Cardiac muscle cell (in vitro differentiated cells and primary cell): ENCODE measurements around the gene TMA7. TPM values are rescaled to one million over a fixed set of nuclear protein-coding genes. Genes with fewer than 3 reads are reported as not detected.

ENCODE experiments used
- DNase-seq, 2 donors: peaks; one replicate each; pipeline versions ENCODE4 v3.0.0 to v3.0.0-alpha.2; 2010 to 2017; ENCODE audit warnings: low read depth in 1 of 2, low spot score in 1 of 2
- H3K27ac ChIP-seq: fragments of 200-600 bp; sonication (generic); 2 replicates; pipeline ENCODE4 v1.5.1; 2016
- H3K27me3 ChIP-seq: fragments of 200-600 bp; sonication (generic); 2 replicates; pipeline ENCODE4 v1.6.0; 2016; ENCODE audit warnings: control low read depth
- H3K36me3 ChIP-seq: fragments of 200-600 bp; sonication (generic); 2 replicates; pipeline ENCODE4 v1.5.1; 2016; ENCODE audit warnings: control low read depth
- H3K4me1 ChIP-seq: fragments of 200-600 bp; sonication (generic); 2 replicates; pipeline ENCODE4 v1.8.1; 2017; ENCODE audit warnings: low read depth, mild to moderate bottlenecking, mixed run types
- H3K4me3 ChIP-seq: fragments of 200-600 bp; sonication (generic); 2 replicates; pipeline ENCODE4 v1.5.1; 2016; ENCODE audit warnings: mild to moderate bottlenecking
- H3K9me3 ChIP-seq: fragments of 200-600 bp; sonication (generic); 2 replicates; pipeline ENCODE4 v1.5.1; 2017; ENCODE audit warnings: low read depth, mild to moderate bottlenecking, control low read depth
- polyA plus RNA-seq: library from polyadenylated mRNA; unstranded; fragments of >200 nt; fragmentation: Nextera tagmentation; extraction: Ambion mirVana; gene quantifications from 2 replicates; pipeline ENCODE4 v1.2.1, GENCODE V29; 2016
- total RNA-seq: library from RNA; depleted of rRNA; stranded (reverse); fragments of >200 nt; gene quantifications from 2 replicates; pipeline ENCODE4 v1.2.3, GENCODE V29; 2016
- TF ChIP-seq, protein P1 (sequence below): IDR thresholded peaks from 2 replicates; pipeline ENCODE4 v1.5.1; 2012; ENCODE audit warnings: low read depth, mild to moderate bottlenecking, low read length

Gene TMA7
- total and polyA plus RNA-seq, 2 experiments from 2014 or later, result 172 to 609 TPM

DNA sequence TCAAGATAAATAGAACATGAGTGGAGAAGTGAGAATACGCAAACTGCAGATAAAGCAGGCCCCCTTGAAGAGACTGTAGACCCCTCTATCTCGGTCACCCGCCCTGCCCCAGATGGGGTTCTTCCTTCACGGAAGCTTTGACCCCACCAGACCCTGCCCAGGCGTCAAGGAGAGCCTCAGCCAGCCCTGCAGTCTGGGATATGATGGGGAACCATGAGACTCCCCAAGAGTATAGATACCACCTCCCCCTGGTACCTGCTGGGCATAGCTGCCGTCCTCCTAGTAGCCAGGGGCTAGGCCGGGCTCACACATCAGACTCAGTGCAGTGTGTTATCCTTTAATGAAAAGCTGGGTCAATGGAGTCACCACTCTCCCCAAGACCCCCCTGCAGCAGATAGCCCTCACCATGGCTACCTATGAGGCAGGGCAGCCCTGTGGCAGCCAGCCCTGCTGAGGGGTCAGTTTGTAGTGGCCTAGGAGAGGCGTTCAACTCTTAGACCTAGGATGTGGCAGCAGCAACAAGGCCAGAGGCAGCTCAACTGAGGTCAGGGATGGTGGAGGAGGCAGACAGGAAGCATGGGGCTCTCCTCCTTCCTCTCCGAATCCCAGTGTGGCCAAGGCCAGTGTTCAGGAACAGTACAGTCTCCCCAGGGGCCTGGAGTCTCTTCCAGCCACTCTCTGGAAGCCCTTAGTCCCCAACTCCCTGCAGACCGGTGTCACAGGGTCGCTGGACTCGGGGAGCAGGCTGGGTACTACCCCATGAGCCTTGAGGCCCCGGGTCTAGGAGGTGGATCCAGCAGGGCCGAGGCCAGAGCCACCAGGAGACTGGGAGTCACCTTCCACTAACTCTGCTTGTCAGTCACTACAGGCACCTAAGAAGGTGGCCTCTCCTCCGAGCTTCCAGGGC, 36.3 kb upstream of the TMA7 start:
- TF ChIP-seq, protein P1, sequence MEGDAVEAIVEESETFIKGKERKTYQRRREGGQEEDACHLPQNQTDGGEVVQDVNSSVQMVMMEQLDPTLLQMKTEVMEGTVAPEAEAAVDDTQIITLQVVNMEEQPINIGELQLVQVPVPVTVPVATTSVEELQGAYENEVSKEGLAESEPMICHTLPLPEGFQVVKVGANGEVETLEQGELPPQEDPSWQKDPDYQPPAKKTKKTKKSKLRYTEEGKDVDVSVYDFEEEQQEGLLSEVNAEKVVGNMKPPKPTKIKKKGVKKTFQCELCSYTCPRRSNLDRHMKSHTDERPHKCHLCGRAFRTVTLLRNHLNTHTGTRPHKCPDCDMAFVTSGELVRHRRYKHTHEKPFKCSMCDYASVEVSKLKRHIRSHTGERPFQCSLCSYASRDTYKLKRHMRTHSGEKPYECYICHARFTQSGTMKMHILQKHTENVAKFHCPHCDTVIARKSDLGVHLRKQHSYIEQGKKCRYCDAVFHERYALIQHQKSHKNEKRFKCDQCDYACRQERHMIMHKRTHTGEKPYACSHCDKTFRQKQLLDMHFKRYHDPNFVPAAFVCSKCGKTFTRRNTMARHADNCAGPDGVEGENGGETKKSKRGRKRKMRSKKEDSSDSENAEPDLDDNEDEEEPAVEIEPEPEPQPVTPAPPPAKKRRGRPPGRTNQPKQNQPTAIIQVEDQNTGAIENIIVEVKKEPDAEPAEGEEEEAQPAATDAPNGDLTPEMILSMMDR, result no peak
- no peak for DNase-seq
- no peaks in the 10 kb centered on the region for H3K27me3 ChIP-seq
- no peaks in the 10 kb centered on the region for H3K9me3 ChIP-seq
- no peak overlapping the region for H3K4me3 ChIP-seq
- H3K4me1 ChIP-seq, result no peaks in the 10 kb centered on the region
- H3K27ac ChIP-seq, result no peak overlapping the region
- no peaks in the 10 kb centered on the region for H3K36me3 ChIP-seq

DNA sequence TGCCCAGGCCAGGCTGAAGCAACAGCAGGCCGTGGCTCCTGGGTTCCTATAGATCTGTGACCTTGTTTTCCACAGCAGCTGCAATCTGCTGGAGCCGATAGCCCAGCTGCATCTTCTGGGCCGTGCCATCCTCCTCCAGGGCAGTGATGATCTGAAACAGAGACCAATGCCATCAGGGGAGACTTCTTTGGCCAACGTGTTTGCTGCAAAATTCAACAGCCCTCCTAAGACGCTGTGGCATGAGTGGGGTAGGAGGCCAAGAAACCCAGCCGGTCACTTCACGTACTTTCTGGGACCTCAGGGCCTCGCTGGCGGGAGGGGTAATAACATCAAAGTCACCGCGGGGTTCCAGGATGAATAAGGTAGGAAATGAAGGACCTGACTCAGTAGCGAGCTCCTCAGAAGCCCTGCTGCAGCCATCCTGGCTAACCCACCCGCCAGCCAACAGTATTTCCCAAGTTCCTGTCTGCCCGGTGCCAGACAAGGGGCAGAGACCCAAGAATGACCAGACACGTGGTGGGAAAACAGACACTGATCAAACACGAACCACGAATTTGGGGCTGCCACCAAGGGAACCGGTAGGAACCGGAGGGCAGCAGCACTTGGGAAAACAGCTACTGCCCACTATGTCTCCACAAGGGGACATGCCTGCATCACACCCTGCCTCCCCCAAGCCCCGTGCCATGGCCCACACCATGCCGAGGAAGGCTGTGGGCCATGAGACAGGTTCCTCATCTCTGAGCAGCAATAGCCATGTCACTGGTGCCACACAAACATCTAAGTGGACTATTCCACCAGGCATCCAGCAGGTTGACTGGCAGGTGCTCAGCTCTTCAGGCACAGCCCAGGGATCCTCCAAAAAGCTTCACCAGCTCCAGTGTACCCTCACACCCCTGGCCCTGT, 35.4 kb upstream of the TMA7 start:
- H3K27ac ChIP-seq, result no peak overlapping the region
- H3K4me3 ChIP-seq, result no peak overlapping the region
- no peaks in the 10 kb centered on the region for H3K27me3 ChIP-seq
- H3K4me1 ChIP-seq, result no peaks in the 10 kb centered on the region
- H3K36me3 ChIP-seq, result no peaks in the 10 kb centered on the region
- no peak for DNase-seq
- TF ChIP-seq, protein P1, result no peak
- H3K9me3 ChIP-seq, result no peaks in the 10 kb centered on the region

DNA sequence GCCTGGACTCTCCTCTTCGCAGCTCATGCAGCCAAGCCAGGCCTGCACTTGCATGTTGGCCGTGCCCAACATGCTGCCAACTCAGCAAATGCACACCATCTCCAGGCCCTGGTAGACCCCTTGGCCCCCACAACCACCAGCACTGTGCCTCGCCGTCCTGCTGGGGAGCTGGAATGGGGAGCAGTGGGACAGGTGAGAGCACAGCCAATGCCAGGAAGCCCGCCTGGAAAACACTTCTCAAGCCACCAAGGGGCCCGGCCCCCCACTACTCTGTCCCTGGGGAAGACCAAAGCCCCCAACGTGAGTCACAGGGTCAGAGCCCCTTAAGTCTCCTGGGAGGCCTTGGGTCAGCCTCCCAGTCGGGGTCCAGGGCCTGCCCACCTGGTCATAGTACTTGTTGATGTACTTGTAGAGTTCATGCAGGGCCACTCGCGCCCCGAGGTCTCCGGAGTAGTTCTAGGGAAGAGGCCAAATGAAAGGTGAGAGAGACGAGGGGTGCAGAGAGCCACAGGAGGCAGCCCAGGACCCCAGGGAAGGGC, 34.6 kb upstream of the TMA7 start:
- DNase-seq, result no peak
- Histone ChIP-seq H3K4me3 (no peak overlapping the region), H3K9me3 (no peaks in the 10 kb centered on the region), H3K27ac (no peak overlapping the region), H3K27me3 (no peaks in the 10 kb centered on the region), H3K4me1 (no peaks in the 10 kb centered on the region), H3K36me3 (peaks cover 3% of the 10 kb centered on the region)
- TF ChIP-seq, protein P1, result no peak

DNA sequence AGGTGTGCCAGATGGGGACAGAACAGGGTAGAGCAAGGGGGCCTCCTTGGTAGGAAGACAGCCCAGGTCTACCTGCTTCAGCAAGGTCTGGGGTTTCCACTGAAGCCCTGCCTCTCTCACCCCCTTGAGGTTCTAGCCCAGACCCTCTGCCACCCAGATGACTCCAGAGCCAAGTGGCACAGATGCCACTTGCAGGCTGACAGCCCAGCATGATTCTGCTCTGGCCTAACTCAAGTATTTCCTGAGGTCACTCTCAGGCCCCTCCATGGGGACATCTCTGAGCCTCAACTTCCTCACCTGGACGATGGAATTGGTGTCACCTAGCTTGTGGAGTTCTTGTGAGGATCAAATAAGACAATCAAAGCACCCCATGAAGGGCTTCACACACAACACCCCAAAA, 34.1 kb upstream of the TMA7 start:
- TF ChIP-seq, protein P1, result no peak
- Histone ChIP-seq H3K4me3 (no peak overlapping the region), H3K4me1 (no peaks in the 10 kb centered on the region), H3K36me3 (peaks cover 8% of the 10 kb centered on the region), H3K27me3 (no peaks in the 10 kb centered on the region), H3K9me3 (no peaks in the 10 kb centered on the region), H3K27ac (no peak overlapping the region)
- DNase-seq, result no peak
